Activated naive CD4-positive, alpha-beta T cell treated with anti-CD3 and anti-CD28 coated beads, Interleukin-2, amount 50 U/mL, for 72 hours (primary cell): ENCODE measurements around the gene ALLC. TPM values are rescaled to one million over a fixed set of nuclear protein-coding genes. Genes with fewer than 3 reads are reported as not detected.
A peak's percentile ranks its signal among the peaks of the same experiment; 100 is the strongest.
"Not testable (repeated sequence)": the region's sequence is repeated elsewhere in the genome, so short reads cannot be mapped to it uniquely, and the experiment has no call there.

Source experiments
- ATAC-seq, 2 donors: fragments of 150-1000 bp; cut with Tn5 transposase; 2 replicates each; pipeline ENCODE4 v1.10.0; 2021; ENCODE audit warnings: mild to moderate bottlenecking in 2 of 2, moderate library complexity in 2 of 2
- DNase-seq, 2 donors: peaks; one replicate each; pipeline ENCODE4 v3.0.0; 2021 to 2022; ENCODE audit warnings: low spot score in 2 of 2
- H3K27ac Mint-ChIP-seq, 2 donors: one replicate each; pipeline ENCODE4 v1.8.0; 2022; ENCODE audit warnings: mild to moderate bottlenecking in 2 of 2, mixed read lengths in 2 of 2
- H3K36me3 Mint-ChIP-seq, 2 donors: one replicate each; pipeline ENCODE4 v1.8.0; 2022; ENCODE audit warnings: mixed read lengths in 2 of 2
- H3K9me3 Mint-ChIP-seq, 2 donors: one replicate each; pipeline ENCODE4 v1.8.0; 2022; ENCODE audit warnings: mixed read lengths in 2 of 2
- total RNA-seq, 2 donors: library from RNA; stranded (reverse); gene quantifications; one replicate each; pipeline ENCODE4 v1.2.3, GENCODE V29; 2022

ALLC gene
- total RNA-seq, 2 donors from 2014 or later: not detected

GRCh38 chr2:3634596-3635121 is 23.3 kb upstream of the ALLC start:
- Mint-ChIP-seq H3K9me3 (no peaks in the 10 kb centered on the region), H3K36me3 (no peaks in the 10 kb centered on the region), H3K27ac (no peak overlapping the region)
- no peak for ATAC-seq
- peak in 1 of 2 donors; percentile 45 for DNase-seq

DNA sequence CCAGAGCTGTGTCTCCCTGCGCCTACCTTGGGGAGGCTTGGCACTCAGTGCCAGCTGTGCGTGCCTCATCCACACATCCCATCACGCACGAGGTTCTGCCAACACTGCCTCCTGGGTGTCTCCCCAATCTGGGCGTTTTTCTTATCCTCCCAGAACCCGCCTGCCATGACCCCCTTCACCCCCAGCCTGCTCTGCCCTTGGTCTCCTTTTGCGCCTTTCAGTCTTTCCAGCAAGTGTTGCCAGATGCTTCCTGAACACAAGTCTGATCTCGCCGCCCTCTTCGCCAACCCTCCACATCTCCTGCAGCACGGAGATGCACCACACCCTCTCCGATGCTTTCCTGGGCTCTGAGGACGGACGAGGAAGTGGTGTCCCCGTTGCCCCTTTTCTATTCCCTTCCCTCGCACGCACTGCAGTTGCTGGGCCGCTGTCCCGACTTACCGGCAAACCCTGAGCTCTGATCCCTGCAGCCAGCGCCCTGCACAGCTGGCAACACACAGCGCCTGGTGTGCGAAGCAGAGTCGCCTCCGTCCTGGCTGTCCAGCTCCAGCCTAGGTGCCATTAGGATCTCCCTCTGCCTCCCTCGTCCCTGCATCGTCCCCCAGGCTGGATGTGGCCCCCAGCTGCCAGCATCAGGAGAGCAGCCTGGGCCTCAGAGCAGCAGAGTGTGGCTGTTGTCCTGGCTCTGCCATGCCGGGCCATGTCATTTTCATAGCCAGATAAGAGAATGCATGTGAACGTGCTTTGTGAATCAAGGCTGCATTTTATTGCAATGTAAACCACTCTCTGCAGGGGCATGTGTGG is 22.6 kb upstream of the ALLC start:
- DNase-seq (peak in 1 of 2 donors; percentile 26), ATAC-seq (no peak)
- Mint-ChIP-seq H3K27ac (no peak overlapping the region), H3K36me3 (no peaks in the 10 kb centered on the region), H3K9me3 (no peaks in the 10 kb centered on the region)

- H3K36me3 Mint-ChIP-seq, ATAC-seq, H3K9me3 Mint-ChIP-seq, H3K27ac Mint-ChIP-seq: not testable (repeated sequence)
- DNase-seq: peak in 1 of 2 donors; percentile 20
Observed at GRCh38 chr2:3635975-3636327, 22.0 kb upstream of the ALLC start.

- Mint-ChIP-seq H3K36me3 (no peaks in the 10 kb centered on the region), H3K27ac (no peak overlapping the region), H3K9me3 (no peaks in the 10 kb centered on the region)
- DNase-seq: peak in 1 of 2 donors; percentile 16
- no peak for ATAC-seq
Observed at GRCh38 chr2:3636586-3637310, 21.3 kb upstream of the ALLC start.

- Mint-ChIP-seq H3K36me3 (no peaks in the 10 kb centered on the region), H3K27ac (no peak overlapping the region), H3K9me3 (no peaks in the 10 kb centered on the region)
- DNase-seq (no peak), ATAC-seq (no peak)
Observed at GRCh38 chr2:3637311-3637675, 20.7 kb upstream of the ALLC start.

DNA sequence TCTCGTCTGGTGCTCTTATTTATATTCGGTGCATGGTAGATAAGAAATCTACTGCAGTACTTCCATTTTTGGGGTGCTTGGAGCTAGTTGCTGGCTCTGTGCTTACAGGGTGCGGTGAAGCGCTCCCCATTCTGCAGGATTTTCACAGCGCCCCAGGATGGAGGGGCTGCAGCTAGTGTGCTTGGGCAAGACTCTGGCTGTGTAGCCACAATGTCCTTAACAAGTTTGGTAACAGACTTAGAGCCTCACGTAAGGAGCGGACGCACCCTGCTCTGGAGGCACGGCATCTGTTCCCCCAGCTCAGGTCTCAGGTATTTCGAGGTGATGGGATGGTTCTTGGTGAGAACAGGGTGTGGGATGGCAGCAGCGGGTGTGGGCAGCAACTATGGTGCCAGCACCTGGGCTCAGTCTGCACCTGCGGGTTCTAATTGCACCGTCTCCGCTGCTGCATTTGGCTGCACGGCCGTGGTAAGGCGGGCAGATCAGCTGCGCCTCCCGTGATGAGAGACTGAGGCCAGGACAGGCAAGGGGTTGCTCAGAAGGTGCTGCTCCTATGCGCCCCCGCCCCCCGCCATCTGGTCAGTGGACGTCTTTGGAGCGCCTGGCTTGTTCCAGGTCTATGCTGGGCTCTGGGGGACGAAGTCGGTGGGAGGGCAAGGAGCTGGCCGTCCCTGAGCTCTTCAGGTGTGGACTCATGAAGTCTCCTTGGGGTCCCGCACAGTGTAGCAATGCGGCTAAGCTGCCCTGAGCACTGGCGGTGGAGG is 20.1 kb upstream of the ALLC start:
- no peaks in the 10 kb centered on the region for H3K9me3 Mint-ChIP-seq

DNA sequence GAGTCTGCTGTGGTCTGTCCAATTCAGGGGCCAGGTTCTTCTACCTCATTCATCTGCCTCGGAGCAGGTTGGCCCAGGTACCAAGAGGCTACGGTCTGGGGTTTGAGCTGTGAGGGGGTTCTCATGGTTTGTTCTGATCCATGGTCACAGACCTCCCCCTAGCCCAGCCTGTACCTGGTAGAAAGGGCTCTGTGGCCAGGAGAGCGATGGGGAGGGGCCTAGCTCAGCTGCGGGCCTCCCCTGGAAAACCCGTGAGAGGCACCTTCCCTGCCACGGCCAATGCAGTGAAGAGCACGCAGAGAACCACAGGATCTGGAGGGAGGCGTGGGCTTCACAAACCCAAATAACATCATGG is 19.6 kb upstream of the ALLC start:
- Mint-ChIP-seq H3K36me3 (no peaks in the 10 kb centered on the region), H3K9me3 (no peaks in the 10 kb centered on the region), H3K27ac (no peak overlapping the region)
- peak in 1 of 2 donors; percentile 46 for DNase-seq
- no peak for ATAC-seq

More for the DNA sequence above, 20.1 kb upstream of the ALLC start:
- no peak for ATAC-seq
- DNase-seq: peak in 1 of 2 donors; percentile 50
- Mint-ChIP-seq H3K36me3 (no peaks in the 10 kb centered on the region), H3K27ac (no peak overlapping the region)

DNA sequence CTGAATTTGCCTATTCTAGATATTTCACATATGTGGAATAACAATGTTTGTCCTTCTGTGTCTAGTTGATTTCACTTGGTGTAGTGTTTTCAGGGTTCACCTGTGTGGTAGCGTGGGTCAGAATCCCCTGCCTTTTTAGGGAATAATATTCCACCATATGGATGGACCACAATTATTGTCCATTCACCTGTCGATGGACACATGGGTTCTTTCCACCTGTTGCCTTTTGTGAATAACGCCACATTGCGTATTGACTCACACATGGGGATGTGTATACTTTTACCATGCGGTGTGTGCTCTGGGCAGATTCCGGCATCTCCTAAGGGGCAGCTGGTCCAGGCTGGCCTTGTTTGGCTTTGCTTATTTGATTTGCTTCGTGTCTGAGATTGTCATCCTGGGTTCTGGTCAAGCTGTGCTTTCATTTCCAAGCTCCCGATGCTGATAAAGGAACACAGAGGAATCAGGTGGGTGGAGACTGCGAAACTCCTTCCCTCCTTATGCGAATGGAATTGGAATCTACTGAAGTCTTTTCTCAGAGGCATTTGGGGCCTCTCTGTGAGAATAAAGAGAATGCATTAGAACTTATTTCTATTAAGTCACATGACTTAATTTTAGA is 18.9 kb upstream of the ALLC start:
- no peak overlapping the region for H3K27ac Mint-ChIP-seq
- no peaks in the 10 kb centered on the region for H3K36me3 Mint-ChIP-seq
- ATAC-seq: no peak
- H3K9me3 Mint-ChIP-seq: no peaks in the 10 kb centered on the region
- DNase-seq: peak in 1 of 2 donors; percentile 9

DNA sequence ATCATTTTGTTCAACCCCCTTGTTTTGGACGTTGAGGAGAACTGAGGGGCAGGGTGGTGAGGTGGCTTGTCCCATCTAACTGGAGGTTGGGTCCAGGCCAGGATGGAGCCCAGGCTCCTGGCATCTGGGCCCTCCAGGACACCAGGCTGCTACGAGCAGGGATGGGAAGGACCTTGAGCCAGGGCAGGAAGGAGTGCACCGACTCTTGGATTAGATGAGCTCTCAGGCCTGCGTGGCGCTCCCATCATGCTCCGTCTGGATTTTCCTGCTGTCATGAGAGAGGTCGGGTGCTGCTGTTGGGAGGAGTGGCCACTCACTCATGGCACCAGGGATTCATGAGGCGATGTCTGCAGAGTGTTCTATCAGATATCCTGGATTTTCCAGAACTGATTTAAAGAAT is 18.3 kb upstream of the ALLC start:
- DNase-seq (peak in 1 of 2 donors; percentile 30), ATAC-seq (no peak)
- Mint-ChIP-seq H3K27ac (no peak overlapping the region), H3K36me3 (no peaks in the 10 kb centered on the region), H3K9me3 (no peaks in the 10 kb centered on the region)

DNA sequence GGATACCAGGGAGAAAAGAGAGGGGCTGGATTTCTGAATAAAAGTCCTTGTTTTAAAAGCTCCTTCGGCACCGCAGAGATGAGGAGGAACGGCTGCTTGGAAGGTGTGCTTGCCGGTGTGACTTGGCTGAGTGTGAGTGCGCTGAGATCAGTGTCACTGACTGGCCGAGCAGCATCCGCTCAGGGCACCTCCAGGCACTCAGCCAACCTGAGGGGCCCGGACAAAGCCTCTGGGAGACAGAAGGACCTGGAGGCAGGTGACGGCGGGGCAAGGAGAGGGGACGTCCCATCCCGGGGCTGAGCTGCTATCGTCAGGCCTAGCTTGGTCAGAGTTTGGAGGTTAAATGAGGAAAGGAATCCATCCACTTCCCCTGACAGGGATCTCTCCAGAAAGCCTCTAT is 16.8 kb upstream of the ALLC start:
- no peaks in the 10 kb centered on the region for H3K36me3 Mint-ChIP-seq
- DNase-seq: peak in 1 of 2 donors; percentile 44
- no peaks in the 10 kb centered on the region for H3K9me3 Mint-ChIP-seq
- no peak for ATAC-seq
- H3K27ac Mint-ChIP-seq: no peak overlapping the region

DNA sequence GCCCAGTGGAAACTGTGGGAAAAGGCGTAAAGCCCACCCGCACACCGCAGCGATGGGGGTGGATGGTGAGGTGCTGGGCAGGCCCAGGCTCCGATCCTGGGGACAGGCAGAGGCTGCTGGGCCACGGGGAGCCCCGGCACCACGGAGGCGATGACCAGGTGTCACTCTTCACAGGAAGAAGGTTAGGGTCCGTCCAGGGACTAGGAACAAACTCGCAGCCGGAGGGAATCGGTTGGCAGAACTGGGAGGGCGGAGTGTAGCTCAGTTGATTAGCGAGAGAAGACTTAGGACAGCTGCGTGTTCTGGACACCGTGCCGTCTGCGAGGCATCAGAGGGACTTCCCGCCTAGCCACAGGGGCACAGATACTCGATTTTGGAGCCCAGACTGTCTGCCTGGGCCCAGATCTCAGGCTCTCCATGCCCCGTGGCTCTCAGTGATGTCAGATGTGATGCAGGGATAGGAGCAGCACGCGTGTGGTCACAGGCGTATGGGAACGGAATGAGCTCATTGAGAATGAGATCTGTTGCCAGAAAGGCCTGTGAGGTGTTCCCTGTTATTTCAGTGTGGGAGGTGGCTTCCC is 16.1 kb upstream of the ALLC start:
- ATAC-seq (no peak), DNase-seq (peak in 1 of 2 donors; percentile 39)
- Mint-ChIP-seq H3K27ac (no peak overlapping the region), H3K36me3 (no peaks in the 10 kb centered on the region), H3K9me3 (no peaks in the 10 kb centered on the region)

DNA sequence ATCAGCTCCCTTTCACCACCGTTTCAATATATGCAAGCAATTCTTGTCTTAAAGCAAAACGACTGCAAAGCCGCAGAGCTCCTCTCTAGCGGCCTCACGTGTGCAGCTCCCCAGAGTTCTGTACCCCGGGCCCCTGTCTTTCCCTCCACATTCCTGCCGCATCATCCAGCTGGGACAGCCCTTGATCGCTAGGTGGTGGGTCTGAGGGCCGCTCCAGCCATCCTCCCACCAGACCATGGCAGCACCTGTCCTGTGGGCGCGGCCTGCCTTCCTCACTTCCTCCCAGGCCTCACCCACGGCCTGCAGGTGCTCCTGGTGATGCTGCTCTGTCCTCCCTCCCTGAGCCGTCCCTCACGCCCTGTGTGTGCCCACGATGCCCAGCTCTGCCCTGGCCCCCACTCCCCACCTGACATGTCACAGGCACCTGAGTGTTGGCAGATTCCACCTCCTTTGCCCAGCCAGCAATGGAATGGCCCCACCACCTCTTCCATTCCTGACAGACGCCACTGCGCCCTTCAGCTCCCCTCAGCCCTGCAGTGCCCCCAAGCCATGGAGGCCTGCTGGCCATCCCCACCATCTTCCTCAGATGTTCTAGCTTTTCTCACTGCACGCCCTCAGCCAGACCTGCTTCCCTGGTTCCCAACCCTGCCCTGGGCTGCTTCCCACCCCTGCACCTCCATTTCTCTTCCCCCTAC is 15.3 kb upstream of the ALLC start:
- DNase-seq (peak in 1 of 2 donors; percentile 44), ATAC-seq (no peak)
- no peaks in the 10 kb centered on the region for H3K36me3 Mint-ChIP-seq
- no peak overlapping the region for H3K27ac Mint-ChIP-seq
- H3K9me3 Mint-ChIP-seq: no peaks in the 10 kb centered on the region

GRCh38 chr2:3643371-3644245 is 14.4 kb upstream of the ALLC start:
- Mint-ChIP-seq H3K36me3 (no peaks in the 10 kb centered on the region), H3K27ac (peak overlapping the region in 1 of 2 donors; percentile 52), H3K9me3 (no peaks in the 10 kb centered on the region)
- ATAC-seq: no peak
- DNase-seq: peak in 1 of 2 donors; percentile 47

GRCh38 chr2:3644246-3644525 is 13.8 kb upstream of the ALLC start:
- DNase-seq: no peak
- Mint-ChIP-seq H3K27ac (peak overlapping the region in 1 of 2 donors; percentile 52), H3K9me3 (no peaks in the 10 kb centered on the region), H3K36me3 (no peaks in the 10 kb centered on the region)
- no peak for ATAC-seq

- Mint-ChIP-seq H3K36me3 (no peaks in the 10 kb centered on the region), H3K9me3 (no peaks in the 10 kb centered on the region), H3K27ac (no peak overlapping the region)
- DNase-seq (peak in 1 of 2 donors; percentile 50), ATAC-seq (no peak)
Observed at GRCh38 chr2:3644891-3645605, 13.0 kb upstream of the ALLC start.
